Large intestine (tissue), 3 donors: ENCODE measurements around the gene SLC25A45. TPM values are rescaled to one million over a fixed set of nuclear protein-coding genes. Genes with fewer than 3 reads are reported as not detected.

Experiments
- DNase-seq, 2 donors: peaks; one replicate each; pipeline versions ENCODE4 v3.0.0 to v3.0.0-alpha.2; 2013
- H3K27ac ChIP-seq: one replicate; pipeline ENCODE4 v1.5.1; 2013; ENCODE audit warnings: low read length
- H3K27me3 ChIP-seq: 2 replicates; pipeline ENCODE4 v1.6.1; 2013; ENCODE audit warnings: low read length; ENCODE audit not compliant: control insufficient read depth, insufficient read depth
- H3K36me3 ChIP-seq: 2 replicates; pipeline ENCODE4 v1.6.1; 2013; ENCODE audit warnings: low read length; ENCODE audit not compliant: control insufficient read depth, insufficient read depth
- H3K4me1 ChIP-seq: one replicate; pipeline ENCODE4 v1.6.1; 2013; ENCODE audit warnings: low read length; ENCODE audit not compliant: control insufficient read depth, insufficient read depth
- H3K4me3 ChIP-seq: one replicate; pipeline ENCODE4 v1.5.1; 2013; ENCODE audit warnings: low read length
- H3K9me3 ChIP-seq: one replicate; pipeline ENCODE4 v1.6.1; 2013; ENCODE audit warnings: mild to moderate bottlenecking, low read depth, low read length, moderate library complexity; ENCODE audit not compliant: control insufficient read depth
- WGBS: methylation state at CpG from one replicate; pipeline ENCODE4 v1.1.5; 2013; ENCODE audit warnings: low lambda C conversion rate; ENCODE audit not compliant: insufficient coverage; 5-methylcytosine and 5-hydroxymethylcytosine counted together
- polyA plus RNA-seq: library from polyadenylated mRNA; unstranded; fragments of 120-200 nt; gene quantifications from one replicate; pipeline ENCODE4 v1.2.1, GENCODE V29; 2013

Gene SLC25A45
- polyA plus RNA-seq, 1 donor, result 41.2 TPM

DNA sequence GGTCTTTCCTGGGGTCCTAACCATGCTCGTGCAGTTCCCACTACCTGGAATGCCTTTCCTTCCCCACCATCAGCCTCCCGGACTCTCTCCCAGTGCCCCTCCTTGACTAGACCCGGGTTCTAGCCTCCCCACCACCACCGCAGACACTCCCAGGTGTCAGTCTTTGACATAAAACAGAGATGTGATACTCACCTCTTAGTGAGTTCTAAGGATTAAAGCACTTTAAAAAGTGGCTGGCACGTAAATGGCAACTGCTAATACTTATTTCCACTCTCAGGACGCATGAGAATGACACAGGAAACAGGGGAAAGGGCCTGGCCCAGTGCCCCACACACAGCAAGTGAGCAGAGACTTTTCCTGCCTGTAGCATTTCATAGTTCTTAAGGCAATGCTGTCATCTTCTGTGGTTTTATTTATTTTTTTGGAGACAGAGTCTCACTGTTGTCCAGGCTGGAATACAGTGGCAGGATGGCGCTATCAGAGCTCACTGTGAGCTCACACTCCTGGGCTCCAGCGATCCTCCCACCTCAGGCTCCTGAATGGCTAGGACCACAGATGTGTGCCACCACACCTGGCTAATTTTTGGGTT is 1.9 kb upstream of the SLC25A45 start:
- no peaks in the 10 kb centered on the region for H3K27me3 ChIP-seq
- H3K4me1 ChIP-seq, result peaks cover 75% of the 10 kb centered on the region
- no peak for DNase-seq
- peak overlapping the region; percentile 98 for H3K27ac ChIP-seq
- H3K9me3 ChIP-seq, result no peaks in the 10 kb centered on the region
- no peak overlapping the region for H3K4me3 ChIP-seq
- WGBS, result no CpG with 5 or more reads among the region's 8 CpGs
- H3K36me3 ChIP-seq, result peaks cover 2% of the 10 kb centered on the region

DNA sequence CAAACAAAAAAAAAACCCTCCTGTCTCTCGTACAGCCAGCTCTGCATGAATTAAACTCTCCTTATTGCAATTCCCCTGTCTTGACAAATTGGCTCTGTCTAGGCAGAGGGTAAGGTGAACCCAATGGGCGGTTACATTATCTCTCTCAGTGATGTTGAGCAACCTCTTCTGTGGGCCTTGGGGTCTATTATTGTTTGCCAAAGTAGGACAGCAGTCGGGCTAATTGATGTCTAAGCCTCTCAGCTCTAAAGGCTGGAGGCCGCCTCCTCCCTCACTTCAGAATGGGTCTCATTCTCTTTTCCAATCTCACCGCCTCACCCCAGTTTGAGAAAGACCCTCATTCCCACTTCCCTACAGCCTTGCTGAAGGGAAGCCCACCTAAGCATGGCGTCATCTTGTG is 1.3 kb upstream of the SLC25A45 start:
- WGBS, result no CpG with 5 or more reads among the region's 6 CpGs
- peaks cover 2% of the 10 kb centered on the region for H3K36me3 ChIP-seq
- H3K4me3 ChIP-seq, result no peak overlapping the region
- H3K9me3 ChIP-seq, result no peaks in the 10 kb centered on the region
- H3K4me1 ChIP-seq, result peaks cover 78% of the 10 kb centered on the region
- DNase-seq, result no peak
- H3K27ac ChIP-seq, result peak overlapping the region; percentile 98
- no peaks in the 10 kb centered on the region for H3K27me3 ChIP-seq

DNA sequence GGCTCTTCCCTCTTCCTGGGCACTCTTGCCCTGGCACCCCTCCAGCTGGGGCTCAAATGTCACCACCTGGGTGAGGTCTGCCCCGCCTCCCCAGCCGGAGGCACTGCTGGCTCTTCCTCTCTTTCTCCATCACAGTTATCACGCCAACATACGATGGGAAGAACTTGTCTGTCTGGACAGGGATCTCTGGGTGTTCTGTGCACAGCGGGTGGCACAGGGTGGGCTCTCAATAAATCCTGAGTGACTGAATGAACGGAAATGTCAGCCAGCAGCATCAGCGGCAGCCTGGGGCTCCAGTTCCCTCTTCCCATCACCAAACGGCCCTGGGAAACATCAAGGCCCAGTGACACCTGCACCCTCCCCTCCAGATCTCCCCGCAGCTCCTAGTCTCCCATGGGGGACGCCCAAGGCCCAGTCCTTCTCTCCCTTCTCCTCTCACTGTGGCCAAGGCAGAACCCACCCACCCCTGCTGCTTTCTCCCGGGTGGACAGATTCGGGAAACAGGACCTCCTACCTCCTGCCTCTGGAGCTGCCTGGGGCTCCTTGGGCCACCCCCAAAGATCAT is 440 bp upstream of the SLC25A45 start:
- H3K36me3 ChIP-seq, result peaks cover 2% of the 10 kb centered on the region
- no peaks in the 10 kb centered on the region for H3K27me3 ChIP-seq
- peak overlapping the region; percentile 98 for H3K27ac ChIP-seq
- H3K9me3 ChIP-seq, result no peaks in the 10 kb centered on the region
- H3K4me3 ChIP-seq, result peak overlapping the region; percentile 41
- WGBS, result no CpG with 5 or more reads among the region's 12 CpGs
- DNase-seq, result no peak
- H3K4me1 ChIP-seq, result peaks cover 78% of the 10 kb centered on the region

DNA sequence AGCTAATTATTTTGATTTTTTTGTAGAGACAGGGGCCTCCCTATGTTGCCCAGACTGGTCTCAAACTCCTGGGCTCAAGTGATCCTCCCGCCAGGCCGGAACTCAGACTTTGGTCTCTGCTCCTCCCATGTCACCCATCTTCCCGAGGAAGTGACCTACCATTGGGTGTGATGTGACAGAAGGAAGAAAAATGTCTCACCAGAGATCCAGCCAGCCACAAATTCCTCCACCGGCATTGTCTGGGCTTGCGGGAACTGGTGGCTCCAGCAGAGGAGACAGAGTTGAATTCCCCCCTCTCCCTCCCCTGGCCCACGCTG is 772 bp downstream of the SLC25A45 start:
- Histone ChIP-seq H3K4me1 (peaks cover 90% of the 10 kb centered on the region), H3K9me3 (no peaks in the 10 kb centered on the region), H3K27ac (peak overlapping the region; percentile 98), H3K36me3 (peaks cover 2% of the 10 kb centered on the region), H3K27me3 (no peaks in the 10 kb centered on the region), H3K4me3 (peak overlapping the region; percentile 41)
- WGBS, result no CpG with 5 or more reads among the region's 6 CpGs
- DNase-seq, result peak in 1 of 2 donors; percentile 79

DNA sequence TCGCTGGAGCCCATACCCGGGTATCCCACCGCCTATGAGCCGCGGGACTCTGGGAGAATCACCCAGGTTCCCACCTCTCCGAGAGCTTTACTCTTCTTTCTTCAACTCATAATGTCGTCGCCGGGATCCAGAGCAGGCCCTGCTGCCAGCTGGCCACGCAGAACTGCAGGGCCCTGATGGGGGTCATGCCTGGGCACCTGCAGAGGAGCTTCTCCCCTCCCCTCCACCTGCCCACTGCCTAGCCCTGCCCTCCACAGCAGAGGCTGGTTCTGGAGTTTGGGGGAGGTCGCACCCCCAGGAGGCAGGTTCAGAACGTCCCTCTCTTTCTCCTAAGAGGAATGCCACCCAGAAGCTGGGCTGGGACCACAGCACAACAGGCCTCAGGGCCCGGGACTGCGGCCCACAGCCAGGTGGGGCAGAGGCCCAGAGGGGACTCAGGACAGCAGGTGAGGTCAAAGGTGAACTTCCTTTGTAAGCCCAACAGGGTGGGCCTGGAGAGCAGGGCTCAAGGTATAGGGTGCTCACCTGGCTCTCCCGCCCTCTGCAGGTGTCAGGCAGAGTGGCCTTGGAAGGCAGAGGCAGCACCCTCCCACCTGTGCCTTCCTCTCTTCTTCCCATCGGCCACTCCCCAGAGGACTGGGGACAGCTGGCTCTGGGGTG is 1.9 kb downstream of the SLC25A45 start:
- DNase-seq, result peak; percentile 57 to 79

DNA sequence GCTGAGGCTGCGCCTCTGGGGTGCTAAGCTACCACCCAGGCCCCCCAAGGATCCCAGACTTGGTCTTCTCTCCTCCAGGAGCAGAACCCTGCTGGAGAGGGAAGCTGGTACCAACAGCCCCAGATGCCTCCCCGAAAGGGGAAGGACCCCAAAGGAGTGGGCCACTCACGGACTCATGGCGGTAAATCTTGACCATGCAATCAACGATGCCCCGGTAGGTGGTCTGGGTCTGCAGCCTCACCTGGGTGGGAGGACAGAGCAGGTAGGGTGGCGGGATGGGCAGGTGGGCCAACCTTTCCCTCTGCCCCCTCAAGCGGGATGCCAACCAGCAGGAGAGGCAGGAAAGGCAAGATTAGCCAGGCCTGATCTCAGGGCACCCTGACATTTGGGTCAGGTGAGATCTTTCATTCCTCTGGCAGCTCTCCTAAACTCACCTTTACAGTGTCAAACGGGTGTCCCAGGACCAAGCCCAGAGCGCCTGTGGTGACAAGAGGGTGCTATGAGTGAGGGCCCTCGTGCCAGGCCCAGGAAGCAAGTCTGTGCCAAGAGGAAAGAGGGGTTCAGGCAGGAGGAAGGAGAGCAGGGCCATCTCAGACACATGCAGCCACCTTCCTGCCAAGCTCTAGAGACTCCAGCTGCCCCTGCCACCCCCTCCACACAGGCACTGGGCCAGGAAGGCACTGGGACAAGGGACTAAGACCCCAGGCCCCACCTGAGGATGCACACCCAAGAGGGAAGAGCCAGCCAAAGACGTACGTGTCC is 2.6 kb downstream of the SLC25A45 start:
- Histone ChIP-seq H3K27ac (peak overlapping the region; percentile 98), H3K9me3 (peaks cover 4% of the 10 kb centered on the region), H3K36me3 (peaks cover 11% of the 10 kb centered on the region), H3K27me3 (no peaks in the 10 kb centered on the region), H3K4me1 (peaks cover 86% of the 10 kb centered on the region), H3K4me3 (peak overlapping the region; percentile 1)
- WGBS, result no CpG with 5 or more reads among the region's 13 CpGs
- no peak for DNase-seq

More for the DNA sequence above, 1.9 kb downstream of the SLC25A45 start:
- peak overlapping the region; percentile 98 for H3K27ac ChIP-seq
- no CpG with 5 or more reads among the region's 16 CpGs for WGBS
- peaks cover 87% of the 10 kb centered on the region for H3K4me1 ChIP-seq
- H3K4me3 ChIP-seq, result peak overlapping the region; percentile 41
- peaks cover 9% of the 10 kb centered on the region for H3K36me3 ChIP-seq
- no peaks in the 10 kb centered on the region for H3K27me3 ChIP-seq
- H3K9me3 ChIP-seq, result no peaks in the 10 kb centered on the region

DNA sequence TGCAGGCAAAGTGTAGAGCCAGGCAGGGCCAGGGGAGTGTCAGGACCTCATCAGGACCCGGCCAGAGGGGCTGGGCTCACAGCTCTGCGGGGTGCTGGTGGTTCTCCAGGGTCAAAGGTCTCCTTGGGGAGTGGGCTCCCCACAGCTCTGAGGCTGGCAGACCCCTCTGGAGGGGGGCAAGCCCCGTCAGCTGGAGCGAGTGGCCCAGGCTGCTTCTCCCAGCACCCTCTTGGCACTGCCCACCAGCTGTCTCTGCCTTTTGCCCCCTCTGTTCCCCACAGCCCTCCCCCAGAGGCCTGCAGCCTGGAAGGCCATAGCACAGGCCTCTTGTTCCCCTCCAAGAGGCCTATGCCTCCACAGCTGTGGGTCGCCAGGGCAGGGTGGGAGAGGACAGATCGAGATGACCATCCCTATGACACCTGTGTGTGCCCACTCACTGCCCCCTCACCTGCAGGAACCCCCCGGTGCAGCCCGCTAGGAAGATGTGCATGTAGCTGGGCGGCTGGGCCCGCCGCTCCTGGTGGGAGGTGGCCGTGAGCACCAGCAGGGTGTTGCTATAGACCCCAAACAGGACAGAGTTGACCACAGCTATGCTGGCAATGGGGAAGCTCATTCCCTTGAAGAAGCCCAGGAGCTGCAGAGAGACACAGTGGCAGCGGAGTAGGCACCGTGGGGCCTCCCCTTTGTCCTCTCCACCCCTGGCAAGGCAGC is 3.4 kb downstream of the SLC25A45 start:
- no peak for DNase-seq
- Histone ChIP-seq H3K27ac (peak overlapping the region; percentile 98), H3K9me3 (peaks cover 4% of the 10 kb centered on the region), H3K4me3 (peak overlapping the region; percentile 12), H3K36me3 (peaks cover 11% of the 10 kb centered on the region), H3K27me3 (no peaks in the 10 kb centered on the region), H3K4me1 (peaks cover 79% of the 10 kb centered on the region)
- WGBS, result no CpG with 5 or more reads among the region's 14 CpGs

DNA sequence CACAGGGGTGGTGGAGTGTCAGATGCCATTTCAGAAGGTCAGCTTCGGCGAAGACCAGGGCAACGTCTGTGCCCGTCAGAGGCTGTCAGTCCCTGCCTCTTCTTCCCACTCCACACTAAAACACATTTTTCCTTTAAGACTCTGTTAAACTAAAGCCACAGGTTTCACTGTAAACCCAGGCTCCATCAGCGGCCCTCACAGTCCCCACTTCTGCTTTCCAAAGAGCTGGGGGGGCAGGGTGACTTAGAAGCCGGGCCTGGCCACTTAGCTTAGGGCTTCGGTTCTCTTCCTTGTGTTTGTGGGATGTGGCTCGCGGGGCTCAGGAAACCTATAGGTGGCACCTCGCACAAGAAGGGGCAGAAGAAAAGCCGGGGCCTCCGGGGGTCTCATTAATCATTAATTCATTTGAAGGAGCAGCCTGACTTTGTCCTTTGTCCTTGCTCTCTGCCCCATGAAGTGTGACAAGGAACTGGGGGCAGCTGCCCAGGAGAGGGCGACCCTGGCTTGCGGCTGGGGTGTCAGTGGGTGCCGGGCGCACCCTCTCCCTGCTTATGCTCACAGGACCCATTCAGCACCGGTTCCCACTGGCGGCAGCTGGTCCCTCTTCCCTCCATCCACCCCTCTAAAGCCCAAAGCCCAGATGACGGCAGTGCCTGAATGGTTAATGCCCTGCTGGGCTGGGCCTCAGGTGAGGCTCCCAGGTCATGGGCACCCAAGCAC is 4.1 kb downstream of the SLC25A45 start:
- peaks cover 74% of the 10 kb centered on the region for H3K4me1 ChIP-seq
- peak overlapping the region; percentile 98 for H3K27ac ChIP-seq
- DNase-seq, result peak; percentile 74 to 92
- 20% methylated on average over 1 of the region's 19 CpGs for WGBS
- H3K4me3 ChIP-seq, result peak overlapping the region; percentile 12
- H3K27me3 ChIP-seq, result no peaks in the 10 kb centered on the region
- peaks cover 11% of the 10 kb centered on the region for H3K36me3 ChIP-seq
- H3K9me3 ChIP-seq, result peaks cover 4% of the 10 kb centered on the region

DNA sequence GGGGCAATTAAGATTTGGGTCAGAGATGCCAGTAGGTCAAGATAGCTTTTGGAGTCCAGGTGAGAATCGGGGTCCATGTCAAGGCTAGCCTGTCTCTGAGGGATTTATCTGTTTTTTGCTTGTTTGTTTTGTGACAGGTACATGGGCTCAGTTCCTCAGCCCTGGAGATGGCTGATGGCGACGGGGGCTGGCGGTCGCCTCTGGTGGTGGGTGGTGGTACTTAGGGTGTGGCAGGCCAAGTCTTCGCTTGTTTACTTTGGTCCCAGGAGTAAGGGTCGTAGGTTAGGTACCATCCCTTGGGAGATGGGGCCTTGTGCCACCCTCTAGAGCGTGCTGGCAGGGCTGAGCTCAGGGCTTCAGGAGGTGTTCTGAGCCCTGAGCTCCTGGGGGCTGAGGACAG is 4.7 kb downstream of the SLC25A45 start:
- Histone ChIP-seq H3K36me3 (peaks cover 11% of the 10 kb centered on the region), H3K4me3 (no peak overlapping the region), H3K27ac (peak overlapping the region; percentile 98), H3K9me3 (peaks cover 4% of the 10 kb centered on the region), H3K4me1 (peaks cover 68% of the 10 kb centered on the region), H3K27me3 (no peaks in the 10 kb centered on the region)
- no peak for DNase-seq
- WGBS, result no CpG with 5 or more reads among the region's 8 CpGs
